GM19452 (cell line): ENCODE measurements around the gene CEBPZ.
"Not testable (repeated sequence)": the region's sequence is repeated elsewhere in the genome, so short reads cannot be mapped to it uniquely, and the experiment has no call there.

ENCODE experiments used
- ATAC-seq: cut with Tn5 transposase; IDR thresholded peaks from one replicate; pipeline ENCODE4 v1.9.1; 2021; ENCODE audit not compliant: unreplicated experiment

The CEBPZ gene, protein sequence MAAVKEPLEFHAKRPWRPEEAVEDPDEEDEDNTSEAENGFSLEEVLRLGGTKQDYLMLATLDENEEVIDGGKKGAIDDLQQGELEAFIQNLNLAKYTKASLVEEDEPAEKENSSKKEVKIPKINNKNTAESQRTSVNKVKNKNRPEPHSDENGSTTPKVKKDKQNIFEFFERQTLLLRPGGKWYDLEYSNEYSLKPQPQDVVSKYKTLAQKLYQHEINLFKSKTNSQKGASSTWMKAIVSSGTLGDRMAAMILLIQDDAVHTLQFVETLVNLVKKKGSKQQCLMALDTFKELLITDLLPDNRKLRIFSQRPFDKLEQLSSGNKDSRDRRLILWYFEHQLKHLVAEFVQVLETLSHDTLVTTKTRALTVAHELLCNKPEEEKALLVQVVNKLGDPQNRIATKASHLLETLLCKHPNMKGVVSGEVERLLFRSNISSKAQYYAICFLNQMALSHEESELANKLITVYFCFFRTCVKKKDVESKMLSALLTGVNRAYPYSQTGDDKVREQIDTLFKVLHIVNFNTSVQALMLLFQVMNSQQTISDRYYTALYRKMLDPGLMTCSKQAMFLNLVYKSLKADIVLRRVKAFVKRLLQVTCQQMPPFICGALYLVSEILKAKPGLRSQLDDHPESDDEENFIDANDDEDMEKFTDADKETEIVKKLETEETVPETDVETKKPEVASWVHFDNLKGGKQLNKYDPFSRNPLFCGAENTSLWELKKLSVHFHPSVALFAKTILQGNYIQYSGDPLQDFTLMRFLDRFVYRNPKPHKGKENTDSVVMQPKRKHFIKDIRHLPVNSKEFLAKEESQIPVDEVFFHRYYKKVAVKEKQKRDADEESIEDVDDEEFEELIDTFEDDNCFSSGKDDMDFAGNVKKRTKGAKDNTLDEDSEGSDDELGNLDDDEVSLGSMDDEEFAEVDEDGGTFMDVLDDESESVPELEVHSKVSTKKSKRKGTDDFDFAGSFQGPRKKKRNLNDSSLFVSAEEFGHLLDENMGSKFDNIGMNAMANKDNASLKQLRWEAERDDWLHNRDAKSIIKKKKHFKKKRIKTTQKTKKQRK

GRCh38 chr2:37231241-37232130 lies at the start of gene CEBPZ, which contains the start of gene NDUFAF7:
Gene CEBPZ, minus strand, starts transcription at chr2:37231596. Its CDS starts 29 bp downstream, at chr2:37231567.
Gene NDUFAF7, plus strand, starts transcription at chr2:37231658. Its CDS starts 48 bp downstream, at chr2:37231706.
- peak; percentile 93 for ATAC-seq

GRCh38 chr2:37276291-37276690 lies 44.9 kb upstream of the CEBPZ start:
- no peak for ATAC-seq

DNA sequence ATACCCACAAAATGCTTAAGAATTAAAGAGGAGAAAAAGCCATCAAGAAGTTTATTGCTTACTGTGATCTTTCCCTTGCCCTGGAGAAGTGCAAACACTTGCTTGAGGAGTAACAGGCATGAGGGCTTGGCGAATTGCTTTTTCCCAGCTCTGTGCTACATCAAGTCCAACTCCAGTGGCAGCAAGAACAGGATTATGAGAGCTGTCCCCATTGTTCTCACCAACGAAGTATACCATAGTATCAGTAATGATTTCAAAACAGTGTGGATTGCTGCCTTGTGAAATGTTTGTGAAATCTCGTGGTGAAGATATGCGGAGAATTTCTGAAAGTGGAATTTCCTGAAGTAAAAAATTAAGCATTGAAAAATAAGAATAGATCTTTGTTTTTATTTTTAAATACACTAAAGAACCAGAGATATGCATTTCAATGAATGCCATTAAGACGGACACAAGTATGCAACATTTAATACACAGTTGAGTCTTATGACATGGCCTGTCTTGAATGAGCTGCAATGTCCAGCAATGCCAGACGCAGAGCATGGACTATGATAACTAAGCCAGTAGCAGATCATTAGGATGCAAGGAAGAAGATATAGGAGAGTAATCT lies 43.1 kb upstream of the CEBPZ start:
- no peak for ATAC-seq

DNA sequence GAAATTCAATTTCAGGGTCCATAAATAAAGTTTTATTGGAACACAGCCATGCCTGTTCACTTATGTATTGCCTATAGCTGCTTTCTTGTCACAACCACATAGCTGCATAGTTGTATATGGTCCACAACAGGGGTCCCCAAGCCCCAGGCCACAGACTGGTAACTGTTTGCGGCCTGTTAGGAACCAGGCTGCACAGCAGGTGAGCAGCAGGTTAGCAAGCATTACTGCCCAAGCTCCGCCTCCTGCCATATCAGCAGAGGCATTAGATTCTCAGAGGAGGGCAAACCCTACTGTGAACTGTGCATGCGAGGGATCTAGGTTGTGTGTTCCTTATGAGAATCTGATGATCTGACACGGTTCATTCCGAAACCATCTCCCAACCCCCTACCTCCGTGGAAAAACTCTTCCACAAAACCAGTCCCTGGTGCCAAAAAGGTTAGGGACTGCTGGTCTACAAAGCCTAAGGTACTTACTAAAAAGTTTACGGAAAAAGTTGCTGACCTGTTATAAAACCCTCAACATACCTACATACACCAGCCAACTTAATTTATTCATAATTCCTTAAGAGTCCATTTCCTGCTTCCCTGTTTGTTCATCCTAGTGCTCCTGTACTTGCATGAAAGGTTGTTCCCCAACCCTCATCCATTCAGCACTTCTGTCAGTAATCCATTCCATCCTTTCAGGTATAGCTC lies 40.1 kb upstream of the CEBPZ start:
- no peak for ATAC-seq

DNA sequence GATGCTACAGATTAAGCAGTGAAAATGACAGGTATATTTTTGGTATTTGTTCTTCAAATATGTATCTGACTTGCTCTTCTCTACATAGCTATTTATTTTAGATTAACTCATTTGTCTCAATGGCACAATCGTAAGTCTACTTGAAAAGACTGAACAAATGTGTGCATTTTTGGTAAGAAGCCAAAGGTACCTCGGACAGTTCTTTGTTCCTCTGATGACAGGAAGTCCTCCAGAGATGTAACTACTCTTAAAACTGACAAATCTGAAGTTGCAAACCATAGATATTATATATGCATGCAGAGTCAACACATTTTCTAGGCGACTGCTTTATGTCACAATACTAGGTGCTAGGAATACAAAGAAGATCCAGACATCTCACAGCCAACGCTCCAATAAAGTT lies 36.7 kb upstream of the CEBPZ start:
- ATAC-seq, result no peak

- no peak for ATAC-seq
These were observed 36.3 kb upstream of the CEBPZ start for GRCh38 chr2:37267685-37268084.

GRCh38 chr2:37263839-37264238 lies 32.4 kb upstream of the CEBPZ start:
- no peak for ATAC-seq

DNA sequence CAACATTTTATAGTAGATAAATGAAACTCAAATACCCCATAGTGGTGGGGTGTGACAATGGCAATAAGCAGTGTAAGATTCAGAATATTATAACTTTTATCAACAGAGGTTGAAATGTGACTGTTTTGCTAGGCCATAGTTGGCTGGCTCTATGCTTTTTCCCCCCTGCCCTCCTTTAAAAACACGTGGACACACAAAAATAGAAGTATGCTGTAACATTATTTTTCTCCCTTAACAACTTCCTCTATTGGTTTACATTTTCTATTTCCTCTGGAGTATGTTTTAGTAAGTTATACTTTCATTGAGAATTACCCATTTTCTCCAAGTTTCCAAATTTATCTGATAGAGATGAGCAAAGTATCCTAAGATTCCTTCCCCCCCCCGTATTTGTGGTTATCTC lies 31.1 kb upstream of the CEBPZ start:
- no peak for ATAC-seq

DNA sequence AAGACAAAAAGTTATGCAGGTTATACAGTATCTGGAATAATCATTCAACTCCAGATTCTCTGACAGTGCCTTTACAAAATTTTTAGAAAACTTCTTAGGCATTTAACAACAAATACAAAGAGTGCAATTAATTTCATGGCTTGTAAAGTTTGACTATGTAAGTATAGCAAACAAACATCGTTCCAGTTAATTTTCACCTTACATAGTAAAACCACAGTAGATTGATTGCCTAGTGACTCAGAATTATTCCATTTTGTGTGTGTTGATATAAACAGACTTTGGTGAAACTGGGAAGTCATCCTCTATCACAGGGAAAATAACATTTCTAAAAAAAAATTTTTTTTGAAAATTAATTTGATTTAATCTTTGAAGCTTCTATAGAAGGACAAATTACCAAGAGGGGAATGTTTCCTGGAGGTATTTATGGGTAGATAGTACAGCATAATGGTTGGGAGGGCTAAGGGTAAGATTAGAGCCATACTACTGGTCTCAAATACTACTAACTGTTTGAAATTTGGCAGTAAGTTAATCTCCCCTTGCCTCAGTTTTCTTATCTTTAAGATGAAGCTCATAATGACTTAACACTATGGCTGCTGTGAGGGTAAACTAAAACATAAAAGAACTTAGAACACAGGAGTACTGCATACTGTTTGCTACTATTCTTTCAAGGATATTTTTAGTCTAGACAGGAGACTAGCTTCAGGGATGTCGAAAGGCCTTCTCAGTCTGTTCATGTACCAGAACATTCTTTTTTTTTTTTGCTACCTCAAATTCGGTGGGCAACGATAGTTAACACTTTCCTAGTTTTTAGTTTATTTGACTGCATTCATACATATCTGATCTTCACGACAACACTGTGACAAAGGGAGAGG lies 19.7 kb upstream of the CEBPZ start:
- ATAC-seq, result no peak

GRCh38 chr2:37246205-37246604 lies 14.8 kb upstream of the CEBPZ start:
- no peak for ATAC-seq

DNA sequence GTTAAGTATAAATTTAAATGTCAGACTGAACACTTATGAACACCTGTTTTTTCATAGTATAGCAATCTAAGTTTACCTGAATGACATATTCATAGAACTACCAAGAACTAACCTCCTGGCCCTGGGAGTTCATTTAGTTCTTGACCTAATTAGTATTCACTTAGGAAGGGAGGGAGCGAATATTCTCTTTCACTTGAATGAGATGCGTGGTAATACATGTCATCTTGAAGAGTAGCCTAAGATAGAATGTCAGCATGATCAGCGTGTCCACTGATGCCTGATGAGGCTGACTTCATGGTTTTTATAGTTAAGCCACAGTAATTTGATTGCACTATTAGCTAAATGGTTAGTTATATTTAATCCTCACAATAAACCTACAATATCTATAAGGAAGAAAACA lies 13.4 kb upstream of the CEBPZ start:
- no peak for ATAC-seq

GRCh38 chr2:37244017-37244416 lies 12.6 kb upstream of the CEBPZ start:
- ATAC-seq, result peak; percentile 84

- ATAC-seq, result no peak
These were observed 12.0 kb upstream of the CEBPZ start for GRCh38 chr2:37243435-37243834.

DNA sequence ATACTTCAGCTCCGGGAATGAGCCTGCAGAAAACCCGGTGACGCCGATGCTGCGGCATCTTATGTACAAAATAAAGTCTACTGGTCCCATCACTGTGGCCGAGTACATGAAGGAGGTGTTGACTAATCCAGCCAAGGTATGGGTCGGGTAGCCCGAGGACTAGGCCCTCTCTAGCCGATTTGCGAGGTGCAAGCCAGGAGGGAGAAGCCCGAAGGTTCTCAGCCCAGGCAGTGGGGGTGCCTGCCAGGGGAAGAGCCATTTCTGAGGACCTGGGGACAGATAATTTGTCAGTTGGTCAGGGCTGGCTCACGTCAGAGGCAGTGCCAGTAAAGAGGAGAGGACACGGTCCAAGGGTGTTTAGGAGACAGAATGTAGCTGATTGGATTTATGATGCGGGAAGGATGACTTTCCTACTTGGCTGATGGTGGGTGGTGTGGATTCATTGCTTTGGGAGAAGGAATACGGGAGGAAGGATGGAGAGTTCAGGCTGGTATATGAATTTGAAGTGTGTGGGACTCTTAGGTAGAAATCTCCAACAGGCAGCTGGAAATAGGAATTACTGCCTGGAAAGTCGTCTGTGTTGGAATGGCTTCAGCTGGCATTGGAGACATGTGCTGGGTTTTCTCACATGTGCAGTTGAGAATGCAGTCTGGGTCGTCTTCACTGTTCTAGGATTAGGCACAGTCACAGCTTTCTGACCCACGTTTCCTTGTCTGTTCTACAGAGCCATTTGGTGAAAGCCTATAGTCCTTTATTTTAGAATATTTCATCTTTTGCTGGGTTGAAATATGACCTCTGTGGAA lies 936 bp upstream of the CEBPZ start:
- ATAC-seq, result no peak

- ATAC-seq, result no peak
These were observed 815 bp downstream of the CEBPZ start for GRCh38 chr2:37230581-37230980.

DNA sequence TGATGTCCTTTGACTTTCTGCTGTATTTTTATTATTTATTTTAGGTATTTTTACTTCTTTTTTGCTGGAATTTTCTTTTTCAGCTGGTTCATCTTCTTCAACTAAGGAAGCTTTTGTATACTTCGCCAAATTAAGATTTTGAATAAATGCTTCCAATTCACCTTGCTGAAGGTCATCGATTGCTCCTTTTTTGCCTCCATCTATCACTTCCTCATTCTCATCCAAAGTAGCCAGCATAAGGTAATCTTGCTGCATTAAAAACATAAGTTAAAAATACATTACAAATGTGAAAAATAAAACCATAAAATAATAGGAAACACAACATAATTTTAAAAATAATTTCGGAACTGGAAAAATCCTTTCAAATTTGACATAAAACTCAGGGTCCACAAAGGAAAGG lies 2.6 kb downstream of the CEBPZ start:
- no peak for ATAC-seq

GRCh38 chr2:37226863-37227262 lies 4.5 kb downstream of the CEBPZ start:
- ATAC-seq, result no peak

DNA sequence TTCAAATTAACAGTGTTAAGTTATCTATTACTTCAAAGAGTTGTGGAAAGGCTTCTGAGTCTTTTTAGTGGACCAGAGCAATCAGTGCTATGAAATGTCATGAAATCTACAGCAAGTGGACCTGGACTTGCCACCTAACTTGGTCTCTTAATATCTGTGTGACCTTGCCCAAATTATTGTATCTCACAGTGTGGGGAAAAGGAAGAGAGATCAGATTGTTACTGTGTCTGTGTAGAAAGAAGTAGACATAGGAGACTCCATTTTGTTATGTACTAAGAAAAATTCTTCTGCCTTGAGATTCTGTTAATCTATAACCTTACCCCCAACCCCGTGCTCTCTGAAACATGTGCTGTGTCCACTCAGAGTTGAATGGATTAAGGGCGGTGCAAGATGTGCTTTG lies 6.3 kb downstream of the CEBPZ start:
- ATAC-seq, result not testable (repeated sequence)
